Gastroesophageal sphincter (tissue), 4 donors: Measurements from ENCODE around the gene ABL1. TPM values are rescaled to one million over a fixed set of nuclear protein-coding genes. Genes with fewer than 3 reads are reported as not detected.
"Not testable (repeated sequence)": the region's sequence is repeated elsewhere in the genome, so short reads cannot be mapped to it uniquely, and the experiment has no call there.

Experiments
- ATAC-seq: fragments of 150-250 bp; one replicate; pipeline ENCODE4 v1.9.1; 2016; ENCODE audit warnings: mild to moderate bottlenecking, moderate library complexity
- H3K27ac ChIP-seq, 4 donors: fragments of 200-600 bp; sonication (generic) in 3 of 4; 1 replicate in 3 of 4; 2 replicates in 1 of 4; pipeline ENCODE4 v1.5.1; 2016 to 2019
- H3K27me3 ChIP-seq: fragments of 200-600 bp; sonication (generic); one replicate; pipeline ENCODE4 v1.5.1; 2019
- H3K36me3 ChIP-seq, 2 donors: fragments of 200-600 bp; sonication (generic); one replicate each; pipeline ENCODE4 v1.5.1; 2019; ENCODE audit warnings: control low read depth in 1 of 2
- H3K4me1 ChIP-seq, 3 donors: fragments of 200-600 bp; sonication (generic); 1 replicate in 2 of 3; 2 replicates in 1 of 3; pipeline ENCODE4 v1.5.1; 2016 to 2019; ENCODE audit warnings: control low read depth in 2 of 3
- H3K4me3 ChIP-seq, 2 donors: fragments of 200-600 bp; sonication (generic); one replicate each; pipeline ENCODE4 v1.5.1; 2019; ENCODE audit warnings: mild to moderate bottlenecking in 1 of 2, moderate library complexity in 1 of 2
- H3K9me3 ChIP-seq, 3 donors: fragments of 200-600 bp; sonication (generic); one replicate each; pipeline ENCODE4 v1.5.1; 2017 to 2019; ENCODE audit warnings: control low read depth in 2 of 3
- CTCF ChIP-seq, 4 experiments: fragments of 200-600 bp in 2 of 4; fragments of 450-650 bp in 2 of 4; sonication (generic) in 1 of 4; IDR thresholded peaks; one replicate each; pipeline ENCODE4 v1.5.1; 2017 to 2019; ENCODE audit warnings: antibody characterized with exemption in 4 of 4, mild to moderate bottlenecking in 2 of 4, moderate library complexity in 2 of 4
- EP300 ChIP-seq: sonication (generic); formaldehyde crosslinking; IDR thresholded peaks from one replicate; pipeline ENCODE4 v1.6.1; 2017; ENCODE audit warnings: antibody characterized with exemption, mild to moderate bottlenecking
- POLR2A ChIP-seq, 2 donors: fragments of 450-650 bp; IDR thresholded peaks; one replicate each; pipeline ENCODE4 v1.6.1; 2017; ENCODE audit warnings: antibody characterized with exemption in 2 of 2, mild to moderate bottlenecking in 2 of 2, moderate library complexity in 1 of 2
- POLR2AphosphoS5 ChIP-seq: sonication (generic); formaldehyde crosslinking; IDR thresholded peaks from one replicate; pipeline ENCODE4 v1.6.1; 2017; ENCODE audit warnings: antibody characterized with exemption
- WGBS, 2 donors: methylation state at CpG; one replicate each; pipeline ENCODE4 v1.1.5; 2018; ENCODE audit warnings: low coverage in 1 of 2; 5-methylcytosine and 5-hydroxymethylcytosine counted together
- total RNA-seq, 4 donors: library from RNA; depleted of rRNA; stranded (reverse); fragments of >200 nt; gene quantifications; one replicate each; pipeline ENCODE4 v1.1.0, GENCODE V29; 2016

ABL1 gene
- total RNA-seq, 4 donors from 2014 or later = 81.4 to 147 (median 125) TPM

GRCh38 chr9:130845254-130845653, 10.2 kb downstream of the ABL1 start:
- H3K9me3 ChIP-seq = no peaks in the 10 kb centered on the region
- 38 to 39% methylated on average over 9 to 10 of the region's 10 CpGs for WGBS, 2 donors
- no peak for ATAC-seq
- H3K27me3 ChIP-seq = no peaks in the 10 kb centered on the region
- H3K4me3 ChIP-seq = peak overlapping the region in 1 of 2 donors; percentile 37
- no peaks in the 10 kb centered on the region for H3K36me3 ChIP-seq
- TF ChIP-seq POLR2AphosphoS5 (no peak), CTCF (IDR thresholded peaks at IDR 0.05) (no peak), POLR2A (IDR thresholded peaks at IDR 0.05) (no peak), EP300 (no peak)
- H3K4me1 ChIP-seq = peaks cover 8 to 100% (median 48%) of the 10 kb centered on the region in 3 donors
- peak overlapping the region; percentile 95 to 98 (median 96) for H3K27ac ChIP-seq

GRCh38 chr9:130845901-130846481, 10.9 kb downstream of the ABL1 start:
- Histone ChIP-seq H3K9me3 (no peaks in the 10 kb centered on the region), H3K4me1 (peaks cover 8 to 100% (median 48%) of the 10 kb centered on the region in 3 donors), H3K27me3 (no peaks in the 10 kb centered on the region), H3K4me3 (peak overlapping the region in 1 of 2 donors; percentile 37), H3K27ac (peak overlapping the region; percentile 95 to 98 (median 96)), H3K36me3 (no peaks in the 10 kb centered on the region)
- TF ChIP-seq POLR2AphosphoS5 (peak; percentile 4), POLR2A (IDR thresholded peaks at IDR 0.05) (peak in 1 of 2 donors; percentile 8), EP300 (no peak)
- ATAC-seq = no peak
- 2 to 9% methylated on average over 5 to 7 of the region's 7 CpGs for WGBS, 2 donors

GRCh38 chr9:130846487-130847305, 11.6 kb downstream of the ABL1 start:
- Histone ChIP-seq H3K4me1 (peaks cover 8 to 99% (median 44%) of the 10 kb centered on the region in 3 donors), H3K9me3 (no peaks in the 10 kb centered on the region), H3K27ac (peak overlapping the region; percentile 95 to 98 (median 96)), H3K4me3 (peak overlapping the region in 1 of 2 donors; percentile 37), H3K36me3 (no peaks in the 10 kb centered on the region), H3K27me3 (no peaks in the 10 kb centered on the region)
- TF ChIP-seq POLR2A (IDR thresholded peaks at IDR 0.05) (no peak), POLR2AphosphoS5 (peak; percentile 70)
- WGBS, 2 donors = 3 to 9% methylated on average over 10 to 11 of the region's 12 CpGs
- ATAC-seq = peak; percentile 15

- H3K4me1 ChIP-seq = peaks cover 8 to 99% (median 44%) of the 10 kb centered on the region in 3 donors
- ATAC-seq = peak; percentile 92
- H3K27me3 ChIP-seq = no peaks in the 10 kb centered on the region
- H3K36me3 ChIP-seq = no peaks in the 10 kb centered on the region
- no peaks in the 10 kb centered on the region for H3K9me3 ChIP-seq
- peak overlapping the region; percentile 95 to 98 (median 96) for H3K27ac ChIP-seq
- 13% methylated on average over 2 to 13 of the region's 13 CpGs for WGBS, 2 donors
- TF ChIP-seq EP300 (no peak), POLR2A (IDR thresholded peaks at IDR 0.05) (peak in 1 of 2 donors; percentile 12), CTCF (IDR thresholded peaks at IDR 0.05) (peak in 1 of 4 experiments; percentile 27), POLR2AphosphoS5 (peak; percentile 95)
- no peak overlapping the region for H3K4me3 ChIP-seq
Measured at GRCh38 chr9:130847306-130848217, 12.5 kb downstream of the ABL1 start.

- not testable (repeated sequence) for H3K27me3 ChIP-seq, ATAC-seq, H3K4me3 ChIP-seq, H3K9me3 ChIP-seq, H3K36me3 ChIP-seq
- peak overlapping the region; percentile 95 to 98 (median 96) for H3K27ac ChIP-seq
- peaks cover 8 to 99% (median 36%) of the 10 kb centered on the region in 3 donors for H3K4me1 ChIP-seq
- 94 to 100% methylated on average over 2 to 8 of the region's 8 CpGs for WGBS, 2 donors
Measured at GRCh38 chr9:130848514-130848913, 13.5 kb downstream of the ABL1 start.

GRCh38 chr9:130849356-130849755, 14.3 kb downstream of the ABL1 start:
- WGBS, 2 donors = 43 to 47% methylated on average over 4 to 9 of the region's 9 CpGs
- Histone ChIP-seq H3K27me3 (no peaks in the 10 kb centered on the region), H3K4me3 (no peak overlapping the region), H3K4me1 (peaks cover 8 to 99% (median 27%) of the 10 kb centered on the region in 3 donors), H3K9me3 (no peaks in the 10 kb centered on the region), H3K36me3 (peaks cover 0 to 6% of the 10 kb centered on the region in 2 donors), H3K27ac (peak overlapping the region; percentile 13 to 98 (median 96))
- no peak for ATAC-seq
- TF ChIP-seq POLR2AphosphoS5 = no peak
